HG03558 (cell line): ENCODE data around the gene SF3B1.
"Not testable (repeated sequence)": the region's sequence is repeated elsewhere in the genome, so short reads cannot be mapped to it uniquely, and the experiment has no call there.

Experiments used
- ATAC-seq: cut with Tn5 transposase; IDR thresholded peaks from one replicate; pipeline ENCODE4 v1.9.1; 2021; ENCODE audit warnings: moderate number of reproducible peaks; ENCODE audit not compliant: unreplicated experiment; ENCODE audit errors: extremely low read depth

SF3B1 gene

DNA sequence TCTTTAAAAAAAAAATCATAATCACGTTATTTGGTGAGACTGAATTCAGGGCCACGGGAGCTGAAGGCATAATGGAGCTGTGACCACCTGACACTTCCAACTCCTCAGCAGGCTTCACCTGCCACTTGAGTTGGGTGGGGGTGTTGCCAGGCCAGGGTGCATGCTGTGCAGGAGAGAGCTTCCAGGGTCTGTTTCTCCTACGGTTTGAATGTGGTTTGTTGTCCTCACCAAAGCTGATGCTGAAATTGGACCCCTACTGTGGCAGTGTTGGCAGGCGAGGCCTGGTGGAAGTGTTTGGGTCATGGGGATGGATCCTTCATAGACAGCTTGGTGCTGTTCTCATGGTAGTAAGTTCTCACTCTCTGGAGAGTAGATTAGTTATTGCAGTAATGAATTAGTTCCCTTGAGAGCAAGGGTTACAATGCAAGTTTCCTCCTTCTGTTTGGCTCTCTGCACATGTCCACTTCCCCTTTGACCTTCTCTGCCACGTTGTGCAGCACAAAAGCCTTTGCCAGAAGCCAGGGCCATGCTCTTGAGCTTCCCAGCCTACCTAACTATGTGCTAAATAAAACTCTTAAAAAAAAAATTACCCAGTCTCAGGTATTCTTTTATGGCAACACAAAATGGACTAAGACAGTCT lies 86.0 kb downstream of the SF3B1 start:
- ATAC-seq, result no peak

DNA sequence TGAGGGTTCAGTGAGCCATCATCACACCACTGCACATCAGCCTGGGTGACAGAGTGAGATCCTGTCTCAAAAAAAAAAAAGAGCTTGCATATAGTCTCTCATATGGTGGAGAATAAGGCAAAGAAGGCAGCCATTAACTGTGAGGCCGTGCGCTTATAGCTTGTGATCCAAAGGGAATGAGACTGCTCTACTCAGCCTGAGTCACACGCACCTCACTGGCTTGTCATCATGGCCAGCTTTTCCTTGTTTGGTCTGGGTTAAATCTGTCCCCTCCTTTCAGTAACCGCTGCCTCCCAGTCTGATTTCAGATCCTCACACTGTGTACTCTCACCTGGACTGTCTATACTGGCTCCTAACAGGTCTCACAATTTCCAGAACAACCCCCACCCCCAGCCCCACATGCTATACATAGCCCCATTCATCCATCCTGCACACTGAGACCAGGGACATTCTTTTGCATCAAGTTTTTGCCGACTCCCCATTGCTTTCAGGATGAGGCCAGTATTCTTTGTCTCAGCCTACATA lies 88.9 kb downstream of the SF3B1 start:
- ATAC-seq, result no peak

DNA sequence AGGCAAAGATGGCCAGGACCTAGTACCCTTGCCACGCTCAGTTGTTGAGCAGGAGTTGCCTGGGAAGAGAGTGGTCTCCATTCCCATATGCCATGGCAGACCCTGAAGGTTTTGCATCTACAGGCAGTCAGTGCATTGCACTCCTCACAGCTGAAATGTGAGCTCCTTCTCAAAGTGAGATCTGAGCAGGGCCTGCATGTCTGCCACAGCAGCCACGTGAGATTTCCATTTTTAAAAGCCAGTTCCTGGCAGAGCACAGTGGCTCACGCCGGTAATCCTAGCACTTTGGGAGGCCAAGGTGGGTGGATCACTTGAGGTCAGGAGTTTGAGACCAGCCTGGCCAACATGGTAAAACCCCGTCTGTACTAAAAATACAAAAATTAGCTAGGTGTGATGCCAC lies 90.9 kb downstream of the SF3B1 start:
- ATAC-seq, result not testable (repeated sequence)

DNA sequence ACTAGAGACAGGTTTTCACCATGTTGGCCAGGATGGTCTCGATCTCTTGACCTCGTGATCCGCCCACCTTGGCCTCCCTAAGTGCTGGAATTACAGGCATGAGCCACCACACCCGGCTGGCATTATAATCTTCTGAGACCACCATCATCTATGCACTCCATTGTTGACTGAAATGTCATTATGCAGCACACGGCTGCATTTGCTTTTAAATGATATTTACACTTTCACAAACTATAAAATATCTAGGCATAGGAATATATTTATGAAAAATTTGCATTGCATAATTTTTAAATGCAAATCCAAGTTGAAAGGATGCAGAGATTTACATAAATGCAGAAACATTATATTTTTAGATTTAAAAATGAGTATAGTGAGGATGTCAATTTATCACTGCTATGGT lies 94.2 kb downstream of the SF3B1 start:
- no peak for ATAC-seq
